Hematopoietic multipotent progenitor cell treated with erythropoietin and hydrocortisone succinate and interleukin-3 and kit ligand, for 8 days (in vitro differentiated cells): ENCODE data around the gene ZPLD1.
A peak's percentile ranks its signal among the peaks of the same experiment; 100 is the strongest.

Experiments used
- DNase-seq: peaks from one replicate; pipeline ENCODE4 v3.0.0-alpha.2; 2015

The ZPLD1 gene

DNA sequence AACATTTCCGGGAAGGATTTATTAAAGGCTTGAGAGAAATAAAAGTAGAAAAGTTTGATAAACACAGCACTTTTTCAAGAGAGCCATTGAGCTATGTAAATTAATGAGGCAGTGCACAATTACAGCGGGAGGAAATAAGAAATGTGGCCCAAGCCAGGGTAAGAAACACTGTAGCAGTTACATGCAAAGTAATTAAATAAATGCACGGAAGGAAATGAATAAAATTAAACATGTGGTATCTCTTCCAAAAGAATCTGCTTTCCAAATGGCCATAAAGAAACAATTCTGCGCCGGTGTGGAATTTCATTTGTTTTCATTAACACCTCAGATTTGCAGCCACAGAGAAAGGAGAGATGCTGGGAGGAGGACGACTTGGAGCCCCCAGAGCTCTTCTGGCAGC, 35.3 kb downstream of the ZPLD1 start:
- DNase-seq: no peak

- DNase-seq: peak; percentile 4
Observed at GRCh38 chr3:102471001-102471400, 36.2 kb downstream of the ZPLD1 start.

DNA sequence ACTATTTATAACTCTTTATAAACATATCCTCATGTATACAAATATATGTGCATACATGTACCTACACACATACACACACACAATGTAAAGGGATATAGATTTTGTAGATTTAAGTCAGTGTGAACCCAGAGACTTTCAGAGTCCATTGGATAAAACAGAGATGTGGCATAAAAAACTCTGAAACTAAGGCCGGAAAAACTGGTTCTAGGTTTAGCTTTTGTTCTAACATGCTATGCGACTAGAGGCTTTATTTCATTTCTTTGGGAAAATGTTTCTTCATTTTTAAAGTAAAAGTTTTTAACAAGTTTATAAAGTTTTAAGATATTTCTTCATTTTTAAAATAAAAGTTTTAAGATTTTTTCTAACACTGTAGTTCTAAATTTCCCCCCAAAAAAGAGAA, 36.7 kb downstream of the ZPLD1 start:
- DNase-seq: no peak

GRCh38 chr3:102473648-102474047, 38.8 kb downstream of the ZPLD1 start:
- DNase-seq: no peak

- DNase-seq: no peak
Observed at GRCh38 chr3:102474207-102474606, 39.4 kb downstream of the ZPLD1 start.

DNA sequence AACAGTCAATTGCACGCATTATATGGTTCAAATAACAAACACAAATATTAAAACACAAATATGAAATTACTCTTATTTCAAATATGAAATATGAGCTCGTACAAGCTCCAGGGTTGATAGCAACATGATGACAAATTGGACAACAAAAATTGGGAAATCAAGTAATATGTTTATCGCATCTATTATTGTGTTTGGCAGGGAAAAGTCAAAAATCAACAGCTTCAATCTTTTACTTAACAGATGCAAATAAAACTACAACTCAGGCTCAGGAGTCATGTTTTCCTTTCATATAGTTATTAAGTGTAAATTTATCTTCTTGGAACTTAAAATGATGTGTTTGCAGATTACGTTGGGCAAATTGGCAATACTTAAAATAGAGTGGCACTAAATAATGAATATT, 41.4 kb downstream of the ZPLD1 start:
- DNase-seq: no peak

DNA sequence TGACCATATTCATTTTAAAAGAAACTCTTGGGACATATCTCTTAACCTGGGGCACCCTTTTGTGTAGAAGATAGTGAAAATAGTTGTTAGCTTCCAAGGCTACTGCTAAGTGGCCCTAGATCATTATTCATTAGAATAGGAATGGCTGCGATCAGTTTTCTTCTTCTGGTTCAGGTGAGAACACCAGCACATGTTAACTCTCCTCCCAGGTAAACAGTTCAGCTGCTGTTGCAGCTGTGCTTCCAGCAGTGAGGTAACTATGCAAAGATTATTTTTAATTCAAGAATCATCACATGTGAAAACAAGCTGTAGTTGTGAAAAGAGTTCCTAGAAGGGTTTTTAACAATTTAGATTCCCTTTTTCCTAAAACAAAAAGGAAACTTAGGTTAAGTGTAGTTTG, 43.3 kb downstream of the ZPLD1 start:
- DNase-seq: no peak

- DNase-seq: no peak
Observed at GRCh38 chr3:102480139-102480538, 45.3 kb downstream of the ZPLD1 start.

GRCh38 chr3:102481050-102481449, 46.2 kb downstream of the ZPLD1 start:
- no peak for DNase-seq

GRCh38 chr3:102483556-102483955, 48.7 kb downstream of the ZPLD1 start:
- DNase-seq: no peak

GRCh38 chr3:102484363-102484762, 49.5 kb downstream of the ZPLD1 start:
- DNase-seq: no peak

DNA sequence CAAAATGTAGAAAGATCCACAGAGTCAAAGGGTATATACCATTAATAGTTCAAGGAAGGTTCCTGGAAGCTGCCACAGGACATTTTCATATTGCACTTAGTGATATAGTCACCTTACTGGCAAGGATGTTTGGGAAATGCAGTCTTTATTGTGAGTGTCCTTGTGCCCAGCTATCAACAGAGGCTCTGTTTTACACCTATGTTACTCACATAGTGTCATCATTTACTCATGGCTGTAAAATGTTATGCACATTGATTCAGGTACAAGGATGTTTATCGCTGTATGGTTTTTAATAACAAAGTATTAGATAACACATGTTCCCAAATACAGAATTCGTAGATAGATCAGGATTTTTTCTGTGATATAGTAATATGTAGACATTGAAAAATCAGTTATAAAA, 50.9 kb downstream of the ZPLD1 start:
- no peak for DNase-seq

DNA sequence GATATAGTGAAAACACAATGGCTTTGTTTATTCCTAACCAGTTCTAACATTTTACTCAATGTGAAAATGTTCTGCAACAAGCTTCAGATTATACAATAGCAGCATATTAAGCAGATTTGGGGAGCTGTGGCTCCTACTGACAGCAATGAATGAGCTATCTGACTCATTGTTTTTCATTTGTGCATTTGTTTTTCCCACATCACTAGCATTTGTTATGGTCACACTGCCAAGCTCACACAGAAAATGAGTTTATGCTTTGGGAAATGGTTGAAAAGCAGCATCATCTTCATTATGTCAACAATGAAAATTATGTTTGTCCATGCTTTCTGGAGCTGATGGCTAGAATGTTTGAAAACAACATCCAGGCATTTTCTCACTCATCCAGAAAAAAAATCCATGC, 53.5 kb downstream of the ZPLD1 start:
- DNase-seq: no peak

GRCh38 chr3:102492300-102492699, 57.5 kb downstream of the ZPLD1 start:
- DNase-seq: no peak

GRCh38 chr3:102497571-102497970, 62.8 kb downstream of the ZPLD1 start:
- no peak for DNase-seq

DNA sequence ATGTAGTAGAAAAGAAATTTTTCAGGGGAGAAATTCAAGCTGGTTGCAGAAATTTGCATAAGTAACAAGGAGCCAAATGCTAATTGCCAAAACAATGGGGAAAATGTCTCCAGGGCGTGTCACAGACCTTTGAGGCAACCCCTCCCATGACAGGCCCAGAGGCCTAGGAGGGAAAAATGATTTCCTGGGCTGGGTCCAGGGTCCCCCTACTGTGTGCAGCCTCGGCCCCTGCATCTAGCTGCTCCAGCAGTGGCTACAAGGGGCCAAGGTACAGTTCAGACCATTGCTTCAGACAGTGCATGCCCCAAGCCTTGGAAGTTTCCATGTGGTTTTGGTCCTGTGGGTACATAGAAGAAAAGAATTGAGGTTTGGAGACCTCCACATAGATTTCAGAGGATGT, 70.7 kb downstream of the ZPLD1 start:
- no peak for DNase-seq

- DNase-seq: no peak
Observed at GRCh38 chr3:102510663-102511062, 75.8 kb downstream of the ZPLD1 start.

- DNase-seq: no peak
Observed at GRCh38 chr3:102511168-102511567, 76.4 kb downstream of the ZPLD1 start.

DNA sequence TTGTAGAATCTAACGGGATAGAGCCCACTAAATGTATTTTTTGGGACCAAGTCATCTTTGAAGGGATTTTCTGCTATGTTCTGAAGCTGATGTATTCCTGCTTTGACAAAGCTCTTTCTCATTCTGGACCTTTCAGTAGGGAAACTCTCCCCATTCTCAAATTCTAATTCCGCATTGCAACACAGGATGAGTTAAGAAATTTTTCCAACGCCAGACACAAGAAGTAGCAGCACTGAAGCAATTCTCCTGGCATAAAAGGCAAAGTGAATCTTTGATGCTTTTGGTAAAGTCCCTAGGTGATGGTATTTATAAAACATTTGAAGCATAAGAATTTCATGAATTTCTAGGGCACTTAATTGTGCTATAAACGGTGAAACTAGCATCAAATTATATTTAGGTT, 76.8 kb downstream of the ZPLD1 start:
- DNase-seq: no peak

DNA sequence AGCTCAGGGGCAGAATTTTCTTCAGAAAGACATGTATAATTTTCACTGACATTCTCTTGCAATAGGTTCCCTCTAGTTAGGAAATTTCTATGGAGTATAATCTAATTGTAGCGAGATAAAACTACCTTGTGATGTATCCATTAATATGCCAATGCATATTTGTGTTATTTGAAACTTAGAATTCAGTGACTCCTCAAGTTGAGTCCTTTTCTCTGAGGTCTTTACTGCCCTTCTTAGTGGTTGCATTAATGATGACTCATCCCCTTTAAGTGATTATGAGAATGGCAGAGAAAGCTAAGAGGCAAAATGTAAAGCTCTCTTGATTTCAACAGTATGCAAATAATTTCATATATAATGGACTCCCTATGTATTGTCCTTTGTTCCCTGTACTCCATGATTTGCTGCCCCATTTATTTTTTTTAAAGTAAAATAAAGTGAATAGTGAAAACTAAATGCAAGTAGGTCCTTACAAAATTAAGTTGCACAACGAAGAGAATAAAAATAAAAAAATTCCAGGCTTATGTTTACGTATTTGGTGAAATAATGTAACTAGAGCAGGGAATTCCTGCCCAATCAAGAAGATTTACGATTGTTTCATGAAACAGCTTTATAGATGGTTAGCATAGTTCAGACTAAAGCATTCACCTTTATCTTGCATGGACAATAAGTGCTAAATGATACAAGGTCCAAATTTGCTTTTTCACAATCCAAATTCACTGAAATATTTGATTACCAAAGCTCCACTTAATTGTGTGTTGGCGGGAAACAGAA, 78.1 kb downstream of the ZPLD1 start:
- no peak for DNase-seq

DNA sequence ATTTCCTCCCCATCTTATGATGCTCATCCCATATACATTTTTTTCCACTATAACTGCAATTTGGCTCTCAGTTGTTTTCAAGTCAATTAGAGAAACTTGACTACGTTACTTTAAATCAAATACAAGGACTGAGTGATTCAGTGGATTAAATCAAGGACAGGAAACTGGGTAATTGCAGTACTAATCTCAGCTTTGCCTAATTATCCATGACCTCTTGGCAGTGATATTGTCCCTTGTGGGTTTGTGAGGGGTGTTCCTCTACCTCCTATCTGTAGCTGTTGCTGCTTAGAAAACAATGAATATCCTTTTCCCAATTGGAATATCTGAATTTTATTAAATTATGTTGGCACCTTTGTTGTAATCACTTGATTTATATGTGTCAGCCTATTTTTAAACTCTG, 79.4 kb downstream of the ZPLD1 start:
- DNase-seq: no peak

- DNase-seq: no peak
Observed at GRCh38 chr3:102521246-102521645, 86.4 kb downstream of the ZPLD1 start.

GRCh38 chr3:102525624-102526023, 90.8 kb downstream of the ZPLD1 start:
- DNase-seq: no peak

DNA sequence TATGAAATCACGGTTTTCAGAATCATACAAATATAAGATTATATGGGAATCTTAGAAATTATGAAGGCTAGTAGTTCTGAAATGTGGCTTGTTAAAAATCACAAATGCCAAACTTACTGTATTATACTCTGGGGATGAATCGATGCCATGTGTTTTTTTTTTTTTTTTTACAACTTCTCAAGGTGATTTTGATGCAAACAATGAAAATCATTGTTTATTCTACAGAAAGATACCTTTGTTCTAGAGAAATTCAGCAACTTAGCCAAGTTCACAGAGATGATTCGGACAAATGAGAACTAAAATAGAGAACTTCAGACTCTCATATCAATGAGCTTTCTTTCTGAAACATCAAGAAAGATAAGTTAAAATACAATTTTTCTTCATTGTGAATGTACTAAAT, 92.0 kb downstream of the ZPLD1 start:
- no peak for DNase-seq

DNA sequence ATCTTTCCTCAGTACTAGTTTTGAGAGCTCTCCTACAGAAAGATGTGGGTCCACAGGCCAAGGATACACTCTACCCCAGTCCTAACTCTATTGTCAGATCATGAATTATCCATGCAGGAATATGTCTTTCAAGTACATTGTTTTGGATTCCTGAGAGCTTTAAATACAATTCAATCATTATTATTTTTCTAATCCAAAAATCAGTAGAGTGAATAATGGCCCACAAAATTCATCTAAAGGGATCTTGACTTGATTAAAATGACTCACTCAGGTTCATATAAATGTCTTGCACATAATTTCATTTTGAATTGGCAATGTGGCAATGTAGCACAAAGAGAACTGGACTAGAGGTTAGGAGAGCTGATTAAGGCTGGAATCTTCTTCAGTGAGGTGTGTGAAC, 93.9 kb downstream of the ZPLD1 start:
- no peak for DNase-seq
